Measurements from ENCODE around the gene SUGCT.
A peak's percentile ranks its signal among the peaks of the same experiment; 100 is the strongest.

The SUGCT gene

DNA sequence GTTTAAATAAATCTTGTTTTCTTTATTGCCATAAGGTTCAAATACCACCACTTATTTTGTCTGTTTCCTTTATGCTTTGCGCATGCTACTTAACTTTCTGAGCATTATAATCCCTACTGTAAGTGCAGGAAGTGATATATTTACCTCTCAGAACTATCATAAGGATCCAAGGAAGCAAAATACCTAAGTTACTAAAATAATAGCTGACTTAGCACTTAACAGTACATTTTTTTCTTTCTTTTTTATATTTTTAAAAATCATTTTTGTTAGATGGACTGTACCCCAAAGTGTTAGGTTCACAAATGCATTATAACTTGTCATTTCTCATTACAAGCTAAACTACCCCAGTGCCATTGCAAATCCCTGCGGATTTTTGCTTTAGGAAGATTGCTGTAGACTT is 663.8 kb downstream of the SUGCT start:
- Mint-ChIP-seq H3K4me1 (peaks cover 7% of the 10 kb centered on the region), H3K4me3 (no peak overlapping the region), H3K27ac (no peak overlapping the region), H3K9me3 (no peaks in the 10 kb centered on the region), H3K27me3 (ENCODE audit: low read depth) (no peaks in the 10 kb centered on the region), H3K36me3 (ENCODE audit: low read depth) (no peaks in the 10 kb centered on the region)
- TF ChIP-seq, protein P1, sequence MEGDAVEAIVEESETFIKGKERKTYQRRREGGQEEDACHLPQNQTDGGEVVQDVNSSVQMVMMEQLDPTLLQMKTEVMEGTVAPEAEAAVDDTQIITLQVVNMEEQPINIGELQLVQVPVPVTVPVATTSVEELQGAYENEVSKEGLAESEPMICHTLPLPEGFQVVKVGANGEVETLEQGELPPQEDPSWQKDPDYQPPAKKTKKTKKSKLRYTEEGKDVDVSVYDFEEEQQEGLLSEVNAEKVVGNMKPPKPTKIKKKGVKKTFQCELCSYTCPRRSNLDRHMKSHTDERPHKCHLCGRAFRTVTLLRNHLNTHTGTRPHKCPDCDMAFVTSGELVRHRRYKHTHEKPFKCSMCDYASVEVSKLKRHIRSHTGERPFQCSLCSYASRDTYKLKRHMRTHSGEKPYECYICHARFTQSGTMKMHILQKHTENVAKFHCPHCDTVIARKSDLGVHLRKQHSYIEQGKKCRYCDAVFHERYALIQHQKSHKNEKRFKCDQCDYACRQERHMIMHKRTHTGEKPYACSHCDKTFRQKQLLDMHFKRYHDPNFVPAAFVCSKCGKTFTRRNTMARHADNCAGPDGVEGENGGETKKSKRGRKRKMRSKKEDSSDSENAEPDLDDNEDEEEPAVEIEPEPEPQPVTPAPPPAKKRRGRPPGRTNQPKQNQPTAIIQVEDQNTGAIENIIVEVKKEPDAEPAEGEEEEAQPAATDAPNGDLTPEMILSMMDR (IDR thresholded peaks at IDR 0.05; ENCODE audit: unreplicated experiment in 3 of 3) = no peak

DNA sequence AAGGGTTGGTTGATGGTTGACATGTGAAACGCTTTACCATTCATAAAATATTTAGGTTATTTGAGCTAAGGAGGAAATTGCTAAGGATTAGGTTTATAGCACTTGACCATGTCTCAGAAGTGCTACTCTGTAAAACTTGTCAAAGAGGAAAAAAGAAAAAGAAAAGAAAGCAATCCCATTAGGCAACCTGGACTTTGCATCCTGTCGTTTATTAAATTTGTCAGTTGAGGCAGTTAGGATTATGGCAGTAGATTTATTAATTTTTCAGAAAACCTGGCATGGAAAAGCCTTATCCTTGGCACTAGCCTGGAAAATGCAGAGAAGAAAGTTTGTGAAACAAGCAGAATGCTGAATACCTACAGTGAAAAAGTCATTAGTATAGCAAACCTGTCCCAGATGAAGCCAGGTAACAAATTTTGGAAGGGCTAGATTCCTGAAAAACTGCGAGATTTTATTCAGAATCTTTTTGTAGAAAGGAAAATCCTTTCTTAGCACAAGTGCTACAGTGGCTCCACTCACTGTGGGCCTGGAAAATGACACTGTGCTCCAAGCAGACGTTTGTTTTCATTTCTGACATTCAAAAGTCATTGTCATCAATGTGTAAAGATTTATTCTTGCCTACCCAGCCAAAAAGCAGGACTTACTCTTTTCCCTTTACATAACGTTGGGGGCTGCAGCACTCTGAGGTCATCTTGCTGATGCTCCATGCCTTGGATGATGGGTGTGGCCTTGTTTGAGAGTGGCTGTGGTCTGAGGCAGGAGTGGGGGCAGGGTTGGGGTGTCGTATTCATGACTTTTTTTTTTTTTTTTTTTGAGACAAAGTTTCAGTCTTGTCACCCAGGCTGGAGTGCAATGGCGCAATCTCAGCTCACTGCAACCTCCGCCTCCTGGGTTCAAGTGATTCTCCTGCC is 664.9 kb downstream of the SUGCT start:
- Mint-ChIP-seq H3K9me3 (no peaks in the 10 kb centered on the region), H3K36me3 (ENCODE audit: low read depth) (no peaks in the 10 kb centered on the region), H3K4me3 (no peak overlapping the region), H3K27me3 (ENCODE audit: low read depth) (no peaks in the 10 kb centered on the region), H3K4me1 (peaks cover 7% of the 10 kb centered on the region), H3K27ac (peak overlapping the region in 1 of 3 experiments; percentile 1)
- TF ChIP-seq, protein P1 (IDR thresholded peaks at IDR 0.05; ENCODE audit: unreplicated experiment in 3 of 3) = no peak

DNA sequence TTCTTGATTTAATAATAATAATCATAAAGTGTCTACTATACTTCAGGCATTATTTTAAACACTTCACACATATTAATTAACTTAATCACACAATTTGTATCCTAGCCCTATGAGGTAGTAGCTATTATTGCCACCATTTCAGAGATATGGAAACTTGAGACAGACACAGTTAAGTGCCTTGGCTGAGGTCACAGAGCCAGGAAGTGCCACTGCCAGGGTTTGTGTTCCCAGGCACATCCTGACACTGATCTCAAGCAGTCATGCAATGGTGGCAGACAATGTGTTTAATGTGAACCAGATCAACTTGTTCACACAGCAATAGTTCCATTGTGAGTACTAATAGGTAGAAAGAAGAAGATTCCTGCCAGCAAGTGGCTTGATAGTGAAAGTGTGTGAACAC is 666.0 kb downstream of the SUGCT start:
- Mint-ChIP-seq H3K9me3 (no peaks in the 10 kb centered on the region), H3K27me3 (ENCODE audit: low read depth) (no peaks in the 10 kb centered on the region), H3K4me1 (peaks cover 7% of the 10 kb centered on the region), H3K4me3 (no peak overlapping the region), H3K36me3 (ENCODE audit: low read depth) (no peaks in the 10 kb centered on the region), H3K27ac (no peak overlapping the region)
- TF ChIP-seq, protein P1 (IDR thresholded peaks at IDR 0.05; ENCODE audit: unreplicated experiment in 3 of 3) = no peak

GRCh38 chr7:40802497-40802896 is 667.7 kb downstream of the SUGCT start:
- Mint-ChIP-seq H3K9me3 (no peaks in the 10 kb centered on the region), H3K4me1 (peaks cover 7% of the 10 kb centered on the region), H3K36me3 (ENCODE audit: low read depth) (no peaks in the 10 kb centered on the region), H3K27ac (no peak overlapping the region), H3K27me3 (ENCODE audit: low read depth) (no peaks in the 10 kb centered on the region), H3K4me3 (no peak overlapping the region)
- TF ChIP-seq, protein P1 (IDR thresholded peaks at IDR 0.05; ENCODE audit: unreplicated experiment in 3 of 3) = no peak

DNA sequence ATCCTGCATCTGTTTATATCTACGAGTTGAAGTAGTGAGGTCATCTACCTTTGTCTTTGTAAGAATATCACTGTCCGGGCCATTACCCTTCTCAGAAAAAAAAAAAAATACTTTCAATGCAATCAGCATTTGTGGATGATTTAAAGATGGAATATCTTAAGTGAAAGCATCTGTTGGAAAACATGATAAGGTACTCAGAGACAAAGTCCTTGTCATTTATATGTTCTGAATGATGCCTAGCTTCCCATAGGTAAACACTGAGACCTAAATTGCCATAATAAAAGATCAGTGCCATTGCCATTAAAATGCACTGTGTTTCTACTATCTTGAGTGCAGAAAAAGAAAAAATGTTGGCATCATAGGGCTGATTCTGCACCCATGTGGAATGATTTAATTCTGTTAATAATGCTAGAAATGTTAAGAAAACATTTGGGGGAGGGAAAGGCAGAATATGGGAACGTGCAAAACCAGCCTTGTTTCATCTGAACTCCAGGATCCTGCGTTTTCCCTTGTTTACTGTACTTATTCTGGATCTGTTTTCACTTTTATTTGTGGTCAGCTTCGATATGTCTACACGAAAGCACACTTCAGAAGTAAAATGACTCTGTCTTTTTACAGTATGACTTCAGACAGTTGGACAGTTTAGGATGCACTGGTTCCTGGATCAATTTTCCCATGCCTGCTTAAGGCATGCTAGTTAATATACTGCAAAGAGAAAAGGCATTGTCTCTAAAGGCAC is 669.8 kb downstream of the SUGCT start:
- Mint-ChIP-seq H3K9me3 (no peaks in the 10 kb centered on the region), H3K36me3 (ENCODE audit: low read depth) (no peaks in the 10 kb centered on the region), H3K4me1 (peaks cover under 1% of the 10 kb centered on the region), H3K27ac (no peak overlapping the region), H3K27me3 (ENCODE audit: low read depth) (no peaks in the 10 kb centered on the region), H3K4me3 (no peak overlapping the region)
- TF ChIP-seq, protein P1 (IDR thresholded peaks at IDR 0.05; ENCODE audit: unreplicated experiment in 3 of 3) = no peak
